ENCODE measurements around the gene CES1.

Gene CES1

DNA sequence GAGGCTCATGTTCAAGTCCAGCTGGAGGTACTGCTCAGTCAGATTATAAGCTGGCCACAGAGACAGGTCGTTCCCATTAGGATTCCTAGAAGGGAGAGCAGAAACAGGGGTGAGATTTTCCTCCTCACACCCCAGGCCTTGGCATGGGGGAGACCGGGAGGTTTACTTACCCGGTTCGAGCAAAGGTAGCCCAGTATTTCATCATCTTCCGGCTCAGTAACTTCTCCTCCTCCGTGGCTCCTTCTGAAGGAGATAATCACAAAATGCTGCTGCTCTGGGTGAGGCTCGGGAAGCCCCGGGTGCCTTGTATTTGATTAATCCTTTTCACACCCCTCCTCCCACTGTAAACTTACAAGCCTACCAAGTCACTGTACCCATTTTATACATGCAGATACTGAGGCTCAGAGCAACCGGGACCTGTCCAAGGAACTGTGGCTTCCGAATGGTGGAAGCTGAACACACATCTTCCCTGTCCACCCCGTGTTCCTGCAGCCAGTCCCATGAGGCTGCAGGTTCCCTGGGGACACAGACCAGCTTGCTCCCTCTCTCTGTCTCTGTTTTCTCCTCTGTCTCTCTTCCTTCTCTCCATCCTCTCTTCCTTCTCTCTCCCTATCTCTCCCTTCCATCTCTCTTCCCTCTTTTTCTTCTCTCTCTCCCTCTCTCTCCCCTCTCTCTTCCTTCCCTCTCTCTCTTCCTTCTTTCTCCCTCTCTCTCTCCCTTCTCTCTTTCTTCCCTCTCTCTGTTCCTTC is 13.9 kb upstream of the CES1 start:
- TF ChIP-seq EZH2 (IDR thresholded peaks at IDR 0.05; ENCODE audit: borderline replicate concordance, low read length), result no peak
- TF ChIP-seq, protein P1, sequence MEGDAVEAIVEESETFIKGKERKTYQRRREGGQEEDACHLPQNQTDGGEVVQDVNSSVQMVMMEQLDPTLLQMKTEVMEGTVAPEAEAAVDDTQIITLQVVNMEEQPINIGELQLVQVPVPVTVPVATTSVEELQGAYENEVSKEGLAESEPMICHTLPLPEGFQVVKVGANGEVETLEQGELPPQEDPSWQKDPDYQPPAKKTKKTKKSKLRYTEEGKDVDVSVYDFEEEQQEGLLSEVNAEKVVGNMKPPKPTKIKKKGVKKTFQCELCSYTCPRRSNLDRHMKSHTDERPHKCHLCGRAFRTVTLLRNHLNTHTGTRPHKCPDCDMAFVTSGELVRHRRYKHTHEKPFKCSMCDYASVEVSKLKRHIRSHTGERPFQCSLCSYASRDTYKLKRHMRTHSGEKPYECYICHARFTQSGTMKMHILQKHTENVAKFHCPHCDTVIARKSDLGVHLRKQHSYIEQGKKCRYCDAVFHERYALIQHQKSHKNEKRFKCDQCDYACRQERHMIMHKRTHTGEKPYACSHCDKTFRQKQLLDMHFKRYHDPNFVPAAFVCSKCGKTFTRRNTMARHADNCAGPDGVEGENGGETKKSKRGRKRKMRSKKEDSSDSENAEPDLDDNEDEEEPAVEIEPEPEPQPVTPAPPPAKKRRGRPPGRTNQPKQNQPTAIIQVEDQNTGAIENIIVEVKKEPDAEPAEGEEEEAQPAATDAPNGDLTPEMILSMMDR (IDR thresholded peaks at IDR 0.05; ENCODE audit: low read length), result no peak
- H4K20me1 ChIP-seq (ENCODE audit: insufficient read depth, low read length), result no peaks in the 10 kb centered on the region
- no peaks in the 10 kb centered on the region for H3K27me3 ChIP-seq (ENCODE audit: insufficient read depth, low read length)
- no peaks in the 10 kb centered on the region for H3K79me2 ChIP-seq (ENCODE audit: insufficient read depth, low read length)
- H3K9ac ChIP-seq (ENCODE audit: low read length), result no peak overlapping the region
- H3K4me2 ChIP-seq (ENCODE audit: low read length), result no peak overlapping the region
- H2AFZ ChIP-seq (ENCODE audit: low read length), result no peak overlapping the region
- H3K36me3 ChIP-seq (ENCODE audit: insufficient read depth, low read length), result no peaks in the 10 kb centered on the region
- H3K9me2 ChIP-seq (ENCODE audit: low read depth, low read length), result no peaks in the 10 kb centered on the region
- H3K27ac ChIP-seq (ENCODE audit: low read depth, low read length, poor library complexity, severe bottlenecking), result no peak overlapping the region
- H3K4me3 ChIP-seq (ENCODE audit: low read depth, low read length, poor library complexity, severe bottlenecking), result no peak overlapping the region
- no peaks in the 10 kb centered on the region for H3K4me1 ChIP-seq (ENCODE audit: insufficient read depth, low read length, severe bottlenecking)
- H3F3A ChIP-seq (ENCODE audit: insufficient read depth, low read length), result no peaks in the 10 kb centered on the region
- no peaks in the 10 kb centered on the region for H3K9me3 ChIP-seq (ENCODE audit: low read length)

DNA sequence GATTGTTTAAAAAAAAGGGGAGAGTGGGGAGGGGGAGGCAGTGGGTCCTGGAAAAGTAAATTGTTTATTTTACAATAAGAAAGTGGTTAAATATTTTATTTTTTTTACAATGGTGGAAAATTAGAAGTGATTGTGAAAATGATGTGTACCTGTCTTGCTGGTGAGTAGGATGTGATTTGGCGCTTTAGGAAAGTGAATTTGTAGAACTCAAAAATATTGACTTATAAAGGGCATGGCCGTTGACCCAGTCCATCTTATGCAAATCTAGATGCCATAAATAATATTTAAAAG is 10.2 kb upstream of the CES1 start:
- no peak overlapping the region for H3K9ac ChIP-seq (ENCODE audit: low read length)
- H3K4me1 ChIP-seq (ENCODE audit: insufficient read depth, low read length, severe bottlenecking), result no peaks in the 10 kb centered on the region
- H3K27ac ChIP-seq (ENCODE audit: low read depth, low read length, poor library complexity, severe bottlenecking), result no peak overlapping the region
- no peaks in the 10 kb centered on the region for H3K36me3 ChIP-seq (ENCODE audit: insufficient read depth, low read length)
- no peak for TF ChIP-seq EZH2 (IDR thresholded peaks at IDR 0.05; ENCODE audit: borderline replicate concordance, low read length)
- TF ChIP-seq, protein P1 (IDR thresholded peaks at IDR 0.05; ENCODE audit: low read length), result no peak
- no peaks in the 10 kb centered on the region for H3F3A ChIP-seq (ENCODE audit: insufficient read depth, low read length)
- no peaks in the 10 kb centered on the region for H3K27me3 ChIP-seq (ENCODE audit: insufficient read depth, low read length)
- H3K4me2 ChIP-seq (ENCODE audit: low read length), result no peak overlapping the region
- H4K20me1 ChIP-seq (ENCODE audit: insufficient read depth, low read length), result no peaks in the 10 kb centered on the region
- no peaks in the 10 kb centered on the region for H3K79me2 ChIP-seq (ENCODE audit: insufficient read depth, low read length)
- no peak overlapping the region for H3K4me3 ChIP-seq (ENCODE audit: low read depth, low read length, poor library complexity, severe bottlenecking)
- H2AFZ ChIP-seq (ENCODE audit: low read length), result no peak overlapping the region
- no peaks in the 10 kb centered on the region for H3K9me2 ChIP-seq (ENCODE audit: low read depth, low read length)
- no peaks in the 10 kb centered on the region for H3K9me3 ChIP-seq (ENCODE audit: low read length)

DNA sequence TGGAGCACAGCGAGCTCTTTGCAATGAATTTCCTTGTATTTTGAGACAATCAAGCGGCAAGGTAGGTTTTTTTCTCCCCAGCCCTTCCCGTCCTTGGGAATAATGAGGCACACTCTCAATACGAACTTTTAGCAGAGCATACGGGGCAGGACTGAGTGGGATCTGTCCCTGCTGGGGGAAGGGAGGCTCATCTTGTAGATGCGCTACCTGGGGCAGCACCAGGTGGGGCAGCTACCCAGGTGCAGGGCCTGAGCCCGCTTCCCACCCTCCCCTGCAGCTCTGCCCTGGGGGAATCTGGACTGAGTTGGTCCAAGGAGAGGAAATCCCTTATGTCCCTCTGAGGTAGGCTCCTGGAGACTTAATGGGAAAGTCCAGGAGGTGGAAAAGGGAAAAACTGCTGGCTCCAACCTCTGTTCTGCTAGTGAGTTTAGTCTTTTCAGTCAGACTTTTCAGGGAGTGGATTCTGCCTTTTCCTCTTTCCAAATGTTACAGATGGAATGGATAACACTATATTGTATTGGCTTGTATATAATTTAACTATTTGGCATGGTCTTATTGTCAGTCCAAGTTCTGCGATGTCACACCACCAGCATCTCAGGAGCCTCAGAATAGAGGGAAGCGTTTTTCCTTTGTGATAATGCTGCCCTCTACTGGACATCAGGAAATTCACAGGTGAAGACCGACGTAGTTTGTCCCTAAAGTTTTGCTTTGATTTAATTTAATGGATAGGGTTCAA is 9.6 kb upstream of the CES1 start:
- Histone ChIP-seq H3K9me3 (ENCODE audit: low read length) (no peaks in the 10 kb centered on the region), H3K36me3 (ENCODE audit: insufficient read depth, low read length) (no peaks in the 10 kb centered on the region), H3K27me3 (ENCODE audit: insufficient read depth, low read length) (no peaks in the 10 kb centered on the region), H4K20me1 (ENCODE audit: insufficient read depth, low read length) (no peaks in the 10 kb centered on the region), H3K9me2 (ENCODE audit: low read depth, low read length) (no peaks in the 10 kb centered on the region), H3F3A (ENCODE audit: insufficient read depth, low read length) (no peaks in the 10 kb centered on the region), H2AFZ (ENCODE audit: low read length) (no peak overlapping the region), H3K9ac (ENCODE audit: low read length) (no peak overlapping the region), H3K4me2 (ENCODE audit: low read length) (no peak overlapping the region), H3K4me1 (ENCODE audit: insufficient read depth, low read length, severe bottlenecking) (no peaks in the 10 kb centered on the region), H3K4me3 (ENCODE audit: low read depth, low read length, poor library complexity, severe bottlenecking) (no peak overlapping the region), H3K27ac (ENCODE audit: low read depth, low read length, poor library complexity, severe bottlenecking) (no peak overlapping the region), H3K79me2 (ENCODE audit: insufficient read depth, low read length) (no peaks in the 10 kb centered on the region)
- TF ChIP-seq, protein P1 (IDR thresholded peaks at IDR 0.05; ENCODE audit: low read length), result peak; percentile 73
- TF ChIP-seq EZH2 (IDR thresholded peaks at IDR 0.05; ENCODE audit: borderline replicate concordance, low read length), result no peak

All from OCI-LY1 (cell line).